IMR-90 (cell line): Measurements from ENCODE around the gene PI4KA.
"Not testable (repeated sequence)": the region's sequence is repeated elsewhere in the genome, so short reads cannot be mapped to it uniquely, and the experiment has no call there.

Experiments
- BHLHE40 ChIP-seq: fragments of 150-350 bp; IDR thresholded peaks from 2 replicates; pipeline ENCODE4 v1.6.1; 2016; ENCODE audit warnings: mild to moderate bottlenecking, low read depth, low read length
- CHD1 ChIP-seq: IDR thresholded peaks from 2 replicates; pipeline ENCODE4 v1.6.1; 2012; ENCODE audit warnings: low read depth, low read length, improper control_type of control experiment
- MAZ ChIP-seq: IDR thresholded peaks from 2 replicates; pipeline ENCODE4 v1.6.1; 2012; ENCODE audit warnings: low read depth, mild to moderate bottlenecking, low read length, improper control_type of control experiment, moderate library complexity, borderline replicate concordance
- POLR2A ChIP-seq: IDR thresholded peaks from 2 replicates; pipeline ENCODE4 v1.6.1; 2012; ENCODE audit warnings: mild to moderate bottlenecking, low read depth, low read length
- RCOR1 ChIP-seq: IDR thresholded peaks from 2 replicates; pipeline ENCODE4 v1.6.1; 2012; ENCODE audit warnings: mild to moderate bottlenecking, low read length, improper control_type of control experiment; ENCODE audit not compliant: insufficient replicate concordance
- TF ChIP-seq, protein P1 (sequence below): conservative IDR thresholded peaks from 2 replicates; pipeline ENCODE4 v1.5.1; 2012; ENCODE audit warnings: mild to moderate bottlenecking, low read depth, low read length, improper control_type of control experiment

GRCh38 chr22:20700347-20700746 is 158.3 kb downstream of the PI4KA start:
- TF ChIP-seq, protein P1, sequence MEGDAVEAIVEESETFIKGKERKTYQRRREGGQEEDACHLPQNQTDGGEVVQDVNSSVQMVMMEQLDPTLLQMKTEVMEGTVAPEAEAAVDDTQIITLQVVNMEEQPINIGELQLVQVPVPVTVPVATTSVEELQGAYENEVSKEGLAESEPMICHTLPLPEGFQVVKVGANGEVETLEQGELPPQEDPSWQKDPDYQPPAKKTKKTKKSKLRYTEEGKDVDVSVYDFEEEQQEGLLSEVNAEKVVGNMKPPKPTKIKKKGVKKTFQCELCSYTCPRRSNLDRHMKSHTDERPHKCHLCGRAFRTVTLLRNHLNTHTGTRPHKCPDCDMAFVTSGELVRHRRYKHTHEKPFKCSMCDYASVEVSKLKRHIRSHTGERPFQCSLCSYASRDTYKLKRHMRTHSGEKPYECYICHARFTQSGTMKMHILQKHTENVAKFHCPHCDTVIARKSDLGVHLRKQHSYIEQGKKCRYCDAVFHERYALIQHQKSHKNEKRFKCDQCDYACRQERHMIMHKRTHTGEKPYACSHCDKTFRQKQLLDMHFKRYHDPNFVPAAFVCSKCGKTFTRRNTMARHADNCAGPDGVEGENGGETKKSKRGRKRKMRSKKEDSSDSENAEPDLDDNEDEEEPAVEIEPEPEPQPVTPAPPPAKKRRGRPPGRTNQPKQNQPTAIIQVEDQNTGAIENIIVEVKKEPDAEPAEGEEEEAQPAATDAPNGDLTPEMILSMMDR = not testable (repeated sequence)
- TF ChIP-seq CHD1, POLR2A, MAZ, BHLHE40, RCOR1: not testable (repeated sequence)
